Dedifferentiated amniotic fluid mesenchymal stem cell (primary cell): ENCODE results near the gene TMEM182.

ENCODE experiments used
- DNase-seq: peaks from one replicate; pipeline ENCODE4 v3.0.0-alpha.2; 2016; ENCODE audit errors: extremely low spot score

Gene TMEM182, protein sequence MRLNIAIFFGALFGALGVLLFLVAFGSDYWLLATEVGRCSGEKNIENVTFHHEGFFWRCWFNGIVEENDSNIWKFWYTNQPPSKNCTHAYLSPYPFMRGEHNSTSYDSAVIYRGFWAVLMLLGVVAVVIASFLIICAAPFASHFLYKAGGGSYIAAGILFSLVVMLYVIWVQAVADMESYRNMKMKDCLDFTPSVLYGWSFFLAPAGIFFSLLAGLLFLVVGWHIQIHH

DNA sequence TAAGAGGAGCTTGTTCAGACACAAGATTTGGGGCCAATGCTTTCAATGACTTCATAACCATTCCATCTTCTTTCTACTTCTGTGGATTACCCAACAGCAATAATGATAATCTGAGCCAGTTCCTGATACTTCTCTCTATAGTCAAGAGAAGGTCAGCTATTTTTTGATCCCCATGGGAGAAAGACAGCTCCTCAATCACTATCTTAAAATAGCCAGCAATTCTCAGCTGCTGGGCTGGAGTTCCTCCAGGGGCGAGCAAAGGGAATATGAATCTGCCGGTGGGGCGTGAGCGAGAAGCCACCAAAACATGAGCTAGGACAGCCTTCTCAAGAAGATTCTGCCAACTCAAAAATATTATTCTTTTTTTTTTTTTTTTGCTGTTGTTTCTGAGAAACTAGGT lies at the start of gene TMEM182:
Gene TMEM182 (plus strand): TSS at position 269 of the 400 bp plus-strand sequence. CDS start 187 bp downstream, outside the sequence.
- no peak for DNase-seq

DNA sequence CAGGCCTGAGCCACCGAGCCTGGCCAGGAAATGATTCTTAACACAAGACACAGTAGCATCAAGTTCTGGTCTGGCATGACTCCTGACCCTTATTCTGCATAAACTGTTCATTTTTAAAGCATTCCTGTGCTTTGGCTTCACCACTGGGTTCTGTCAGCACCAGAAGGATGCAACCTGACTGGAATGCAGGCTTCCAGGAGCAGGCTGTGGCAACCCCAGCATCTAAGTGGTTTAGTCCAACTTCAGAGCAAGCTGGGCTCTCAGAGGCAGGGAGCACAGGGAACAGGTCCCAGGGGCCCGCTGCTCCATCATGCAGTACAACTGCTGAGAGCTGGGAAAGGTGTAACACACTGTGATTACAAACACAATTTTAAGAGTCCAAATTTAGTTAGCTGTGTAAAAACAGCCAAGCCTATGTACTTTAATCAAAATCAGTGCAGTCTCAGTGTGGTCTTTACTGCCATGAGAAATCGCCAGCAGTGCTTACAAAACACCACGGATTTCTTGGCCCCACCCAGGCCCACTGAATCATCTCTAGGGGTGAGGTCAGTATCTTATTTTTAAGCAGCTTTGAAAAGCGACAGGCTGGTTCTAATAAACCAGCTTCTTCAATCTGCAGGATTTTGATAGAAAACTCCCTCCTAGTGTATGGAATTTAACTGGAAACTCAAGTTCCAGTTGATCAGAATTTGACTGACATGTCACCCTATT lies 44.4 kb upstream of the TMEM182 start:
- DNase-seq = peak; percentile 29

DNA sequence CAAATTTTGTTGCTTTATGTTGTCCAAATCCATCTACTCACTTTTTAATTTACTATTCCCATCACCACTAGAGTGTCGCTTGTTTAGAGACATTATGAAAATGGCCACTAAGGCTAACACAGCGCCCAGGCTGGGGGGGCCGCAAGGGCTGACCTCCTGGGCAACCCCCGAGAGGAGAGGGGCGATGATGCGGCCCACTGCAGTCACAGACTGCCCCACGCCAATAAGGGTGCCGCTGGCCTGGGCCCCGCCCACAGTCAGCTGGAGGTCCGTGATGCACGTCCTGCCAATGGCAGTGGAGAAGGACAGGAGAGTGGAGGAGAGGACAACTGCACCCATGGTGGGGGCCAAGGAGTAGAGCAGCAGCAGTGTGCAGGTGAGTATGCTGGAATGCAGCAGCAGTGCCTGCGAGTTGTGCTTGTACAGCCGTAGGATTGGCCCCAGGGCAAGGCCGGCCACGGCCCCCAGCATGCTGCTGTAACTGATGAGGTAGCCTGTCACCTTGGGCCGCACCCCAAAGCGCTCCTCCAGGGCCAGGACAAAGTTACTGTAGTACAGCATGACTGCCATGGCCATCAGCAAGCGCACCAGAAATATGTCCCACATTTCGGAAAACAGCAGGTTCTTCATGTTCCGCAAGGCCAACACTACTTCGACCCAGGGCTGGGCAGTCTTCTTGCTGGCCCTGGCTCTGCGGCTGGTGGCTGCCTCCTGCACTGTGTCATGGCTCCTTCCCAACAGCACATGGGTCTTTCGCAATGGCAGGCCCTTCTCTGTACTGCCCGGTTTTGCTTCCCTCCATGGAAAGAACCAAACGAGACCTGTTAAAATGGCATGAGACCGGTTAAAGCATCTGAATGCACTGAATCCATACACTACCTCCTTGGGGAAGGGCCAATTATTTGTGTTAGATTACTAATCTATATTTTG lies 43.2 kb upstream of the TMEM182 start:
- DNase-seq = no peak

DNA sequence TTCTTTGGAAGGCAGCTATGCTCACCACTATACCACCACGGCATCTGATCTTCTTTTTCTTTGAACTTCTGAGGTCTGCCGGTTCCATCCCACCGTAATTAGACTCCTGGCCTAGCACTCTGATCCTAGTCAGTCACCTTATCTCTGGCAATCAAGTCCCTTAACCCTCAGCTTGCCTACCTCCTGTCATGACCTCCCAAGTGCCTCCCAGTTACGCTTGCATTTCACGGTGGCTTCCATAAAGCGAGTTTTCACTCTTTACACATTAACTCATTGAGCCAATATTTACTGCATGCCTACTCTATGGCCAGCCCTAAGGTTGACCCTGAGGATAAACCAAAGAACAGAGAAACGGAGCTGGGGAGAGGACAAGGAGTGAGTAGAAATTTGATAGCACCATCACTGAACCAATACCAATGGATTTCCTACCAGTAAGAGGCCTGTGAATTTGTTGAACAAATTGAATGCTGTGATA lies 37.8 kb upstream of the TMEM182 start:
- no peak for DNase-seq

DNA sequence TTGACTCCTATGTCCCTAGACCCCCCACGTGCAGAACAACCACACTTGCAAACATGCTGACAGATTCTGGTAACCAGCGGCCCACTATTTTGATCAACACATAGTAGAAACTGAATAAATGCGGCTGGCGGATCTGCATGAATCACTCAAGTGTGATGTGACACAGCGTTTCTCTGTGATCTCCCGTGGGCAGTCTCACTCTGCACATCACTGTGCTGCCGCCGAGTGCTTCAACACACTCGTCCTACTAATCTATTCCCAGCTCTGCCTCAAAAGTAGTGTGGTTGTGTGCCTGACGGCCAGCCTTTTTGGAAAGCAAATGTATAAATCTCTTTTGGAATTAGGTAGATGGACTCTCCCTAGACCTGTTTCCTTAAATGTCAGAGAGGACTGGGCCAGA lies 37.3 kb upstream of the TMEM182 start:
- DNase-seq = no peak

DNA sequence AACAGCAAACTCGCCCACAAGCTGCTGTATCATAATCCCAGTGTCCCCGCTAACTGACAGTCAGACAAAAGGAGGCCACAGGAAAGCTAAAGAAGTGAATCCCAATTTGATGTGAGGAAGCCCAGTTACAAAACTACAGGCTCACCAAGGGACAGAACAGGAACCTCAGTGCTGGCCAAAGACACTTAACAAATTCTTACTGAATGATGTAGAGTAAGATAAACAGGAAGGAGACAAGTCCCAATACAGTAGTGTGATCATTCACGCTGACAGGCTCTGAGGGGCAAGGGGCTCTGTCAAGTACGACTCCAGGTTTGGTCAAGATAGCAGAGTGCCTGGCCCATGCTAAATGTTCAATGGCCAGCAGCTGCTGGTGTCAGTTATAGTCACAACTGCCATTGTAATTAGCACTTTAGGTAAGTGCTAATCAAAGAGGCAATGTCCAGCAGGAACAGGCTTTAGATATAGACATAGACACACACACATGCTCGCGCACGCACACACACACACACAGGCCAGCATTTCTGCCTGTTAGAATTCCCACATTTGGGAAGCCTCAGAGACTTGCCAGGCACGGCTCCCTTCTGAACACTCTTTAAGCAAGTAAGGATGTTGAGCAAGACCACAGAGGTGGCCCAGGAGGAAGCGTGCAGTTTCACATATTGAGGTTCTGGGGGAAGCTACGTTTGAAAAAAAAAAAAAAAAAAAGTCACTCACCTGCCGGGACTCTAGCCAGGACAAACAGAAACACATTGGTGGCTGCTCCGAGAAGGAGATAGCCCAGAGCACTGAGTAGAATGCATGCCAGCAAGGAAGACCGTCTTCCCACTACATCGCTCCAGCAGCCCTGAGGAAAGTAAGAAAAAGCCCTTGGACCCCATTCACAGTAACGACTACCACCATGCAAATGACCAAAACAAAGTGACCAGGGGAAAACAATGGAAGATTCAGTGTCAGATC lies 35.4 kb upstream of the TMEM182 start:
- no peak for DNase-seq

DNA sequence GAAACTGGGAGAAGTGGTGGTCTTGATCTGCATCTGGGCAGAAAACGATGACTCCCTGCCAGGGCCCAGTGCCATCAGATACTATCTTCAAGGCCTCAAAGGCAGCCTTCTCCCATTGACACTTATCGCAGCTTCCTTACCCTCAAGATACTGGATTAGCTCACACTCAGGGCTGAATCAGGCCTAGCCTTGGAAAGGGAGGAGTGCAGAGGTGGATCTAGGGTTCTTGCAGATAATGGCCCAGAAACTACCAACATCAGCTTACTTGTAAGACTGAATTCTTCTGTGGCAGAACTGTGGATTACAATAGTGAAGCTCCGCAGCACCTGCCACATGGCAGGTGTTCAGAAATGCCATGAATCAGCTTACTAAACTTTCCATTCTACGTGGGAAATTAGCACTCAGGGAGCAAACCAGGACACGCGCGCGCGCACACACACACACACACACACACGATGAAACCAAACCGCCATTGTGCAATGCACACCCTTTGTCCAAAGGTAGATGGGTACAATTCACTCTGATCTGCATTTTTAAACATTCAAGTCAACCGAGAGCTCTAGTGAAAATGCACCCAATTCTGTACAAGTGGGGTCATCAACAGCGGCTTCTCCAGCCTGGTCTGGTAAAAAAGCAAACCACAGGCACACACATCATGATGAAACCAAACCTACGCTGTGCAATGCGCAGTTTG lies 26.3 kb upstream of the TMEM182 start:
- no peak for DNase-seq

DNA sequence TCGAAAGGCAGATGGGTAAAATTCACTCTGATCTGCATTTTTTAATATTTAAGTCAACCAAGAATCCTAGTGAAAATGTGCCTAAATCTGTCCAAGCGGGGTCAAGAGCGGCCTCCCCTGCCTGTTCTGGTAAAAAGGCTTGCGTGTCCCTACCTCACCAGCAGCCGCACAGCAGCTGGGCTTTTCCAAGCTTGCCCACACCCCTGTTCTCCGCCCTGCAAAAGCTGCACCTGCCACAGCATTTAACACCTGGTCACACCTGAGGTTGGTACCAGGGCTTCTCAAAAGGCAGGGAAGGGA lies 25.8 kb upstream of the TMEM182 start:
- DNase-seq = no peak

DNA sequence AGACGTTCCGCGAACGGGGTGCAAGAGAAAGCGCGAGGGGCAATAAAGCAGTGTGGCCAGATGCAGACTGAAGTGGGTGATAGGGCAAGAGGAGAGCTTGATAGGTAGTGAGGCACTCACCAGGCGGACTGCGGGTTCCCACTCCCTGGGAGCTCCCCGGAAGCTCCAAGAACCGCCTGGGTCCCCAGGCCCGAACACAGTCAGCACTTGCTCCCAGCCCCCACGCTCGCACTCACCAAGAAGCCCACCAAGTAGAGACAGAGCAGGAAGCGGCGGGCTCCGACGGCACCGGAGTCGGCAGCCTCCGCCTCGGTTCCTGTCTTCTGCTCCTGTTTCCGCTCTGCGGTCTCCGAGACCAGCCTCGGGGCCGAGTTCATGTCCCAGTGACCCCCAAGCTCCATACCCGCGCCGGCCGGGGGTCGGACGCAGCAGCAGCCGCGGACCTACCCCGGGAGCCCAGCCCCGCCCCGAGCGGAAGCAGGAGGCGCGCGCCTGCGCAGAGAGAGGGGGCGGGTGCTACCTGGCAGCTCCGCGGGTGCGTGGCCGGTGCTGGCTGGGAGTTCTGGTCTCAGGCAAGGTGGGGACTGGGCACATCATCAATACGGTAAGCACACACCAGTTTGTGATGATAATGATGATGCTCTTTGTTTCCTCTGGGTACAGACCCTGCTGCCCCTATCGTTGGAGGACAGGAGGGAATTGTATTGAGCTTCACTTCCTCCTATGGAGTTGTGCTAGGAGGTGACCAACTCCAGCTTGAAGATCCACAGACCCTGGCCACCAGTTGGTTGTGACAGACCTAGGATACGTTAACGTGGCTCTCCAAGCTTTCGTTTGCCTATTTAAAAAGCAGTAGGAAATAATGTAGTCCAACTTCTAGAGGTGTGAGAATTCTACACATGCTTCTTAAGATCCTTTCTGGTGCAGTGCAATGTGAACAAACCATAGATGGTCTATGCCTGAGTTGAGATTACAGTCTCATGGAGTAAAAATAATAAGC lies 25.1 kb upstream of the TMEM182 start:
- DNase-seq = peak; percentile 40

DNA sequence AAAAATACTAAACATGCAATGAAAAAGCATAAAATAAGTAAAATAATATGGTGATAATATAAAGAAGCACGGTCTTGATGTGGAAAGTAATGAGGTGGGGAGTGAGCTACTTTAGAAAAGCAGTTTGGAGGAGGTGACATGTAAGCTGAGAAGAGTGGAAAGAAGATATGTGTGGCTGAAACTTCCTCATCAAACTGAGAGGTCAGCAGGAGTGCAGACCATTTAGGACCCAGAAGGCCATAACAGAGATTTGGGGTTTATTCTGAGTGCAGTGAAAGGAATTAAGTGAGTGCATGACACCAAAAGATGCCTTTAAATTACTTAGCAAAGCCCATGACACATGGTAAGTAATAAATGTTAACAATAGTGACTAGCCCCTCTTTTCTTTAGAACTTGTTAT lies 24.4 kb upstream of the TMEM182 start:
- no peak for DNase-seq

DNA sequence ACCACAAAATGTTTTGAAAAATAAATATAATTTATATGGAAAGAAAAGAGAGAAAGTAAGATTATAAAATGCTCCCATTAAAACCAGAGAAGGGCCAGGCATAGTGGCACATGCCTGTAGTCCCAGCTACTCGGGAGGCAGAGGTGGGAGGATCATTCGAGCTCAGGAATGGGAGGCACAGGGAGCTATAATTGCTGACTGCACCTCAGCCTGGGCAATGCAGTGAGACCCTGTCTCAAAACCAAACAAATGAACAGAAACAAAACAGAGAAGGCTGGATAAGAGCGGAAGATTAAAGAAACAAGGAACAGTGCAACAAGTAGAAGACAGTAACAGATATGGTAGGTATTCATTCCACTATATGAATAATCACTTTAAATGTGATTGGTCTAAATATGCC lies 18.6 kb upstream of the TMEM182 start:
- DNase-seq = no peak

DNA sequence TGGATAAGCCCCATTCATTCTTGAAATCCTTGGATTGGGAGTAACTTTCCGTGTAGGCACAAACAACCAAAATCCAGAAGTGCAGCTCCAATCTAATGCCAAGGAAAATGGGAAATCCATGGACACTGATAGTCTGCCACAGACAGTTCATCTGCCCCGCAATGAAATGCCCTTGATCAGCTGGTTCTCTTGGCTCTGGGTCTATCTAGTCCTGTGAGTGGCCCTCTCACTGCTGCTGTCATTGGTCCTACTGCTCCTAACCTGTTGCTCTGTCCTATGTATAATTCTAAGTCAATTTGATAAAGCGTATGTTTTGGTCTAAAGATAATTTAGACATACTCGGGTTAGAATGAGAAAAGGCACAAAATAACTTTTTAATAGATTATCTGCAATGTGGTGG lies 13.7 kb upstream of the TMEM182 start:
- DNase-seq = no peak

DNA sequence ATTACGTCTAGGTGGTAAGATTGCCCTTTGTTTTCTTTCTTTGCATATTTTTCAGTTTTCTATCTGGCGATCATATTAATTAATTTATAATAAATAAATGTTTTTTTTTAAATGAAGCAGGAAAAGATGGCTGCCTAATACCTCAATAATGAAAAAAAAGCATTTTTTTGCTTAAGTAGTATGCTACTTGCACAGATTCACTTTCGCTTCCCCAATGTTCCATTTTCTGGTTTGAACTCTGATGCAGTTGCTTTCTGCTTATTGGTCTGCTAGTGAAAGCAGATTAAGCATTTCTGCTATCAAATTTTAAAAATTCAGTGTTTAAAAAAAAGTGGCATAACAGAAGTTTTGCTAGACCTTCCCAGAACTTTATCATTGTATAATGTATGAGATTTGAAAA lies 11.9 kb upstream of the TMEM182 start:
- DNase-seq = no peak

DNA sequence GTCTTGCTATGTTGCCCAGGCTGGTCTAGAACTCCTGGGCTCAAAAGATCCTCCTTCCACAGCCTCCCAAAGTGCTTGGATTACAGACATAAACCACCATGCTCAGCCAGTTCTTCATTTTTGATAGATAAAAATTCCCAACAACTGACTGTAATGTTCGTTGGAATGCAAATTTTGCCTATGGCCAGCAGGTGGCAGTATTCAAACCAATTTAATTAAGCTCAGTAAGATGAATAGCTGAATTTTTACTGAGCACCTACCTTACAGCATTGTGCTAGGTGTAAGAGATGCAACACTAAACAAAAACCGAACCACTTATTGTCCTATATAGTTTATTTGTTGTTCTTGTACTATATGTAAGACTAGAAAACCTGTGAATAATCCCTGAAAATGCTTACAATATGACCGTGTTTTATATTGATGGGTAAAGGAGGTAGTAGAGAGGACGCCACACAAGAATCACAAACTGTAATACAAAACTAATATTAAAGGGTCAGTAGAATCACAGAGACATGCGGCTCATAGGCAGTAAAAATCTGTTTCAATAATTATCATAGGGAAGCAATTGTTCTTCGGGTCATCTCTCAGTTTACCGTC lies 8.2 kb upstream of the TMEM182 start:
- peak; percentile 79 for DNase-seq

DNA sequence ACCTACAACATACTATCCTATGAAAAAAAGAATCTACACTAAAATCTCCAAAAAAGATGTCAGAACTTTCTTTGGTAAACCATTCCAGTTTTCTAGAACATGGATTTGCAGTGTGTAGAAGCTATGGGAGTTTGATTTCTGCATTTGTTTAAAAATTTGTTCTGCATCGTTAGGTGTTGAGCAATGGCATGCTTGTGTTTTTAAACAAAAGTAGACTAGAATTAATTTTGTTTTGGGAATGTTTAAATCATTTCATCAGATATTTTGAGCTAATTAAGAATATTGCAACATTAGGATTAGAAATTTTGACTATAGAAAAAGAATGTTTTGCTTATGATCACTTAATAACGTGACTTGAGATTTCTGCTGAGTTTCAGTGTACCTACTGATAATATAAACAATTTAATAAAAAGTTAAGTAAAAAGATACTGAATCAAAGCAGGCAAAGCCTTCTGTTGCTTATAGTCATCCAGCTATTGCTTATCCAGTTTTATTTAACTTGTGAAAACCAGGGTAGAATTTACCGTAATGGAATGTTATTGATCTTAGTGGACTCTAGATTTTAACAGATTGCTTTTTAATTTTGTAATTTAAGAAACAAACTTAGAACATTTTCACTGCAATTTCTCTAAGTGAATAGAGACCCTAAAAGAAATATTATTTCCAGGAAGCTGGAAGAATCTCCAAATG lies 7.2 kb upstream of the TMEM182 start:
- DNase-seq = no peak

DNA sequence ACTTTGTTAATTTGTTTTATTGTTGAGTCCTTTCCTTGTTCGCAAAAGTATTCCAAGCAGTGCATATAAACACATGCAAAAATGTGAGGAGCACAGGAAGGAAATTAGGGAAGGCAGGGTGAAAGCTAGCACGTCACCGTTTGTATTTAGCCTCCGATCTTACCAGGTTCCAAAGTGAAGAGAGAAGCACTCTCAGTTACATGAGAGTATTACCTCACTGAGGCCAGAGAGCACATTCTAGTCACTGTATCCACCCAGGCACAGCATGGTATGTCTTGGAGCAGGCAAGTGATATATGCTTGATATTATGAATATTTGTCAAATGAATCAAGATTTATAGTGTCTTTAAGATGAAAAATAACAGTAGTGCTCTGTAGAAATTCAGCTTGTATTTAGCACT lies 6.5 kb upstream of the TMEM182 start:
- no peak for DNase-seq

DNA sequence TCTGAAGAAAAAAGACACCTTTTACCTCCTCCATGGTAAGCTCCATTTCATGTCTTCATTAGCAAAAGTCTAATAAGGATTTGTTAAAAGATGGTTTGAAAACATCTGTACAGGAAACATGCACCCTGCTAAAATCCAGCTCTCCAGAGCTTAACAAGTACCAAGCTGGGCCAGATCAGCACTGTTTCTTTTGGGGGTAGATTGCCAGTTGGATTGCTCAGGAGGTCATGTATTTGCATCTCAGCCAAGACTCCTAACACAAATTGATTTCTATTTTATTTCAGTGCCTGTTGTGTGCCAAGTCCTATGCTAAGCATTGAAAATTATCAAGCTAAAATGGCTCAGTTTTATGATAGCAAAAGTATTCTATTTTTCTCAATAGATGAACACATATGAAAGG lies 3.4 kb upstream of the TMEM182 start:
- no peak for DNase-seq

DNA sequence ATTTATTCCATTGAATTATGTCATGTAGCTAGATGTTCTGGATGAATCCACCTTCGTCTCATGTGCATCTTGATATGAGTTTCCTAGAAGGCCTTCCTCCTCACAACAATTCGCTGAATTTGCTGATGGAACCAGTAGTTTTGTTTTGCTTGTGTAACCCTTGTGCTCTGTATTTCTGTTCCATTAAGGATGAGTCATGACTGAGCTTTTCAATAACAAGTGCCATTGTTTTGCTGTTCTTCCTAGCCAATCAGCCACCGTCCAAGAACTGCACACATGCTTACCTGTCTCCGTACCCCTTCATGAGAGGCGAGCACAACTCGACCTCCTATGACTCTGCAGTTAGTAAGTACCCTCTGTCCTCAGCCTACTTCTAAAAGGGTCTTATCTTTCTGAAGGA lies 2.3 kb downstream of the TMEM182 start:
- DNase-seq = no peak

DNA sequence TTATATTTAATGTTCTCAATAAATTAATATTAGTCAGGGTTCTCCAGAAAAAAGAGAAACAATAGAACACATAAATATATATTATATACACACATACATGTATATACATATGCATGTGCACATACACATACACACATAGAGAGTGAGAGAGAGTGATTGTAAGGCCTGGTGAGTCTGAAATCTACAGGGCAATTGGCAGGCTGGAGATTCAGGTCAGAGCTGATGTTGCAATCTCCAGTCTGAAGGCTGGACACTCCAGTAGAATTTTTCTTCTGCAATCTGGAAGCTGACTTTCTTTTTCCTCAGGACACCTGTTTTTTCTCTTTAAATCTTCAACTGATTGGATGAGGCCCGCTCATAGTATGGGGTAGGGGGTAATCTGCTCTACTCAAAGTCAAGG lies 3.2 kb downstream of the TMEM182 start:
- no peak for DNase-seq
